HG03460 (cell line): Measurements from ENCODE around the gene MFN2.

Source experiments
- ATAC-seq: cut with Tn5 transposase; IDR thresholded peaks from one replicate; pipeline ENCODE4 v1.9.1; 2021; ENCODE audit not compliant: unreplicated experiment

The MFN2 gene

GRCh38 chr1:12046749-12047119 is 66.5 kb downstream of the MFN2 start:
- ATAC-seq, result no peak

GRCh38 chr1:12047120-12047876 is 67.1 kb downstream of the MFN2 start:
- ATAC-seq, result peak; percentile 34

- ATAC-seq, result no peak
These were observed 68.1 kb downstream of the MFN2 start for GRCh38 chr1:12048372-12048771.

GRCh38 chr1:12049616-12050015 is 69.4 kb downstream of the MFN2 start:
- ATAC-seq, result no peak

- ATAC-seq, result no peak
These were observed 71.1 kb downstream of the MFN2 start for GRCh38 chr1:12051361-12051760.

DNA sequence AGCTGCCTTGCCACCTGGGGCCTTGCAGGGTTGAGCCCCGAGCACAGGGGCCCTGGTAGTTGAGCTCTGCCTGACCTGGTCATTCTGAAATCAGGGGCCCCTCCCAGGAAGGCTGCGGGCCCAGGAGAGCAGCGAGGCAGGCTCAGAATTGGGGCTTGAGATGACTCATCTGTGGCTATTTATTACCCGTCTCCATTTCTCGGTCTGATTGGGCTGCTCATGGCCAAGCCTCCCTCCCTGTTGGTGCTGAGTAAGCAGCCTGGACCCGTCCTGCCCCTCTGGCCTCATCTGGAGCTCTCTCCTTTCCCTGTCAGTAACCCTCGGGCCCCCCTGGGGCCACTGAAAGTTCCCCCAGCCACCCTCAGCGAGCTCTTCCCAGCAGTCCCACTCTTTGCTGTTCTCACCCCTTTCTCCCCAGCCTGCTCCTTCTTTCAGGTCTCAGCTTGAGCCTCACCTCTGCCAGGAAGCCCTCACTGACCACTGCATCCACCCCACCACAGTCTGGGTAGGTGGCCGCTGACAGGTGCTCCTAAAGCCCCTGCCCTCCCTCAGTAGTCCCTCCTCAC is 71.8 kb downstream of the MFN2 start:
- peak; percentile 67 for ATAC-seq

DNA sequence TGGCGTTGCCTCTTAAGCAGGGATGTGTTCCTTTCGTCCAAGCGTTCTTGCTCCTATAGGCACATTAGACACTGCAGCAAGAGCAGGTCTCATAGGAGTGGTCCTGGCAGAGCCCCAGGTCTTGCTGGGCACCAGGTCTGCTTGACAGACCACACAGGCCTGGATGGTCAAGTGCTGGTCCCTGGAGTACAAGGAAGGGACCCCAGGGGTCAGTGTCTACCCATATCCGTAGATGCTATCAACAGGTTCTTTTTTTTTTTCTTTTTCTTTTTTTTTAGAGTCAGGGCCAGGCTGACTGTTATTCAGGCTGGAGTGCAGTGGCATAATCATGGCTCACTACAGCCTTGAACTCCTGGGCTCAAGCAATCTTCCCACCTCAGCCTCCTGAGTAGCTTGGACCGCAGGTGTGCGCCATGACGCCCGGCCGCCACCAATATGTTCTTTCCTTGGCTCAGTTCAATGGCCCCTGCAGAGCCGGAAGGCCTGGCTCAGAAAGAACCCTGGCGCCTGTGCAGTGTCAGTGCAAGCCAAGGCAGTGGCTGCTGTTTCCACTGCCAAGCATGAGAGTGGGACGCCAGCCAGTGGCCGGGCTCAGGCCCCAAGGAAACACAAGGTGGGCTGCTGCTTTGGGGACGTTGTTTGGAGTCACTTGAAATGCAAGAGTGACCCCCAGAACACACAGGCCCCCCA is 72.9 kb downstream of the MFN2 start:
- no peak for ATAC-seq

GRCh38 chr1:12053752-12054548 is 73.7 kb downstream of the MFN2 start:
- ATAC-seq, result no peak

DNA sequence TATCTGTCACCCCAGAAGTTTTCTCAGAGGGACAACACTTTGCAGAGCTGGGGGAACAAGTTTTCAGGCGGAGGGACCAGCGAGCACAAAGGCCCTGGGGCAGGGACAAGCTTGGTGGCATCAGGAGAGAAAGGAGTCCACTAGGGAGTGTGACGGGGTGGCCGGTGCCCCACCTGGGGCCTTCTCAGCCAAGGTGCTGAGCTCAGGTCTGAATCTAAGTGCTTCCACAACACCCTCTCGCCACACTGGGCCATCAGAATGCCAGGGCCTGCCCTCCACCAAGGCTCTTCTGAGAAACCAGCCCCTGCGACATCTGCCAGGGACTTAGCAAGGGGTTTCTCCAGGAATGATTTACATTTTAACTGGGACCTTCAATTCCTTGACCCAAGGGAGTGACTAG is 75.0 kb downstream of the MFN2 start:
- no peak for ATAC-seq

GRCh38 chr1:12056331-12056841 is 76.1 kb downstream of the MFN2 start:
- no peak for ATAC-seq

GRCh38 chr1:12057382-12057781 is 77.1 kb downstream of the MFN2 start:
- no peak for ATAC-seq

GRCh38 chr1:12057940-12058687 is 77.9 kb downstream of the MFN2 start:
- no peak for ATAC-seq

GRCh38 chr1:12059226-12059625 is 79.0 kb downstream of the MFN2 start:
- no peak for ATAC-seq

- ATAC-seq, result peak; percentile 45
These were observed 79.6 kb downstream of the MFN2 start for GRCh38 chr1:12059722-12060464.

GRCh38 chr1:12060500-12060899 is 80.3 kb downstream of the MFN2 start:
- no peak for ATAC-seq
